A549 (cell line): ENCODE measurements around the gene GPRIN1. TPM values are rescaled to one million over a fixed set of nuclear protein-coding genes. Genes with fewer than 3 reads are reported as not detected.

Source experiments
- ATAC-seq, 2 experiments: fragments of 200-7000 bp in 1 of 2; fragments of >200 bp in 1 of 2; cut with Nextera tagmentation in 1 of 2; cut with Tn5 transposase in 1 of 2; 3 replicates each; pipeline versions ENCODE4 v1.8.0 to v1.9.1; 2018 to 2020; ENCODE audit warnings: mild to moderate bottlenecking in 1 of 2, moderate library complexity in 1 of 2
- CTCF ChIA-PET: fragments of 300-600 bp; sonication (Branson Sonifier 250); formaldehyde crosslinking; extraction: SDS; loops from one replicate; lab custom pipeline; 2021; ENCODE audit warnings: antibody characterized with exemption, inconsistent platforms; lab: Yijun Ruan, JAX
- POLR2A ChIA-PET: fragments of 350-600 bp; formaldehyde crosslinking; extraction: SDS; loops from one replicate; lab custom pipeline; 2021; ENCODE audit warnings: antibody characterized with exemption, inconsistent platforms; lab: Yijun Ruan, JAX
- DNase-seq, 2 experiments: peaks; one replicate each; pipeline versions ENCODE4 v3.0.0 to v3.0.0-alpha.2; 2011 to 2016; ENCODE audit warnings: low read depth in 1 of 2, low spot score in 1 of 2
- FAIRE-seq: peaks from 2 replicates; lab custom pipeline; 2011; peaks lifted over from hg19 to GRCh38; lab: Jason Lieb, UNC
- H3K27ac ChIP-seq, 2 experiments: fragments of >200 bp; sonication (Bioruptor Twin); formaldehyde crosslinking; 3 replicates each; pipeline ENCODE4 v1.5.1; 2016 to 2017
- H3K4me1 ChIP-seq: fragments of >200 bp; sonication (Bioruptor Twin); formaldehyde crosslinking; 3 replicates; pipeline ENCODE4 v1.6.1; 2016
- H3K4me2 ChIP-seq: fragments of >200 bp; sonication (Bioruptor Twin); formaldehyde crosslinking; 3 replicates; pipeline ENCODE4 v1.6.1; 2016
- H3K4me3 ChIP-seq: fragments of >200 bp; sonication (Bioruptor Twin); formaldehyde crosslinking; 3 replicates; pipeline ENCODE4 v1.5.1; 2016
- H3K9me3 ChIP-seq: fragments of >200 bp; sonication (Bioruptor Twin); formaldehyde crosslinking; 3 replicates; pipeline ENCODE4 v1.6.1; 2016
- CBX8 ChIP-seq: fragments of 200-600 bp; sonication (generic); IDR thresholded peaks from 2 replicates; pipeline ENCODE4 v1.6.1; 2016
- CHD2 ChIP-seq: fragments of 150-350 bp; IDR thresholded peaks from 2 replicates; pipeline ENCODE4 v1.6.1; 2014; ENCODE audit warnings: low read length; ENCODE audit not compliant: partially characterized antibody
- CHD4 ChIP-seq: fragments of 200-600 bp; sonication (generic); IDR thresholded peaks from 2 replicates; pipeline ENCODE4 v1.6.1; 2016; ENCODE audit warnings: antibody characterized with exemption, mild to moderate bottlenecking, borderline replicate concordance
- EHMT2 ChIP-seq: fragments of 200-600 bp; sonication (generic); IDR thresholded peaks from 2 replicates; pipeline ENCODE4 v1.6.1; 2016; ENCODE audit warnings: antibody characterized with exemption, low read depth, mild to moderate bottlenecking, moderate library complexity
- ESRRA ChIP-seq: fragments of 150-350 bp; IDR thresholded peaks from 2 replicates; pipeline ENCODE4 v1.6.1; 2014; ENCODE audit warnings: mild to moderate bottlenecking, low read length, borderline replicate concordance
- FOSB ChIP-seq: fragments of 250-450 bp; sonication (Bioruptor Pico); IDR thresholded peaks from 2 replicates; pipeline ENCODE4 v1.5.0; 2020; ENCODE audit warnings: mild to moderate bottlenecking, moderate library complexity
- FOSL2 ChIP-seq, 2 experiments: fragments of 450-650 bp in 1 of 2; fragments of >200 bp in 1 of 2; sonication (Bioruptor Twin) in 1 of 2; formaldehyde crosslinking; IDR thresholded peaks; 2 replicates each; pipeline versions ENCODE4 v1.5.0 to v1.6.1; 2016 to 2020; ENCODE audit warnings: mild to moderate bottlenecking in 1 of 2, moderate library complexity in 1 of 2
- GATA3 ChIP-seq: IDR thresholded peaks from 2 replicates; pipeline ENCODE4 v1.6.1; 2012; ENCODE audit warnings: borderline replicate concordance
- HDAC2 ChIP-seq: fragments of 200-600 bp; sonication (generic); IDR thresholded peaks from 2 replicates; pipeline ENCODE4 v1.6.1; 2016
- HOXA7 ChIP-seq: fragments of 250-450 bp; sonication (Bioruptor Pico); IDR thresholded peaks from 2 replicates; pipeline ENCODE4 v1.5.0; 2020; ENCODE audit warnings: mild to moderate bottlenecking, moderate library complexity
- HOXB13 ChIP-seq: fragments of 250-450 bp; sonication (Bioruptor Pico); IDR thresholded peaks from 2 replicates; pipeline ENCODE4 v1.5.0; 2020; ENCODE audit warnings: low read depth, mild to moderate bottlenecking, moderate library complexity
- KDM1A ChIP-seq: fragments of 200-600 bp; sonication (generic); IDR thresholded peaks from 2 replicates; pipeline ENCODE4 v1.6.1; 2016; ENCODE audit warnings: low read depth, mild to moderate bottlenecking
- KDM5A ChIP-seq: fragments of 200-600 bp; sonication (generic); IDR thresholded peaks from 2 replicates; pipeline ENCODE4 v1.6.1; 2016; ENCODE audit warnings: antibody characterized with exemption, mild to moderate bottlenecking
- MAFK ChIP-seq: fragments of 450-650 bp; IDR thresholded peaks from 2 replicates; pipeline ENCODE4 v1.6.1; 2014; ENCODE audit not compliant: partially characterized antibody
- MYC ChIP-seq: IDR thresholded peaks from 2 replicates; pipeline ENCODE4 v1.6.1; 2012; ENCODE audit warnings: mild to moderate bottlenecking, inconsistent platforms, low read length, improper control_type of control experiment, borderline replicate concordance
- NPAS2 ChIP-seq: fragments of 250-450 bp; sonication (Bioruptor Pico); IDR thresholded peaks from 2 replicates; pipeline ENCODE4 v1.8.0; 2022; ENCODE audit warnings: mild to moderate bottlenecking, moderate library complexity, borderline replicate concordance
- POLR2A ChIP-seq: IDR thresholded peaks from 2 replicates; pipeline ENCODE4 v1.6.1; 2012; ENCODE audit warnings: mild to moderate bottlenecking, low read length
- POLR2AphosphoS2 ChIP-seq: conservative IDR thresholded peaks from 2 replicates; pipeline ENCODE4 v1.6.1; 2012; ENCODE audit warnings: low read length, improper control_type of control experiment, inconsistent platforms
- RAD21 ChIP-seq, 2 experiments: fragments of >200 bp in 1 of 2; sonication (Bioruptor Twin) in 1 of 2; formaldehyde crosslinking in 1 of 2; IDR thresholded peaks in 1 of 2; conservative IDR thresholded peaks in 1 of 2; 2 replicates in 1 of 2; 3 replicates in 1 of 2; pipeline ENCODE4 v1.6.1; 2012 to 2018; ENCODE audit warnings: inconsistent platforms in 1 of 2
- RARB ChIP-seq: fragments of 250-450 bp; sonication (Bioruptor Pico); IDR thresholded peaks from 2 replicates; pipeline ENCODE4 v1.8.0; 2021; ENCODE audit warnings: mild to moderate bottlenecking, moderate library complexity
- REST ChIP-seq: fragments of 200-600 bp; sonication (generic); IDR thresholded peaks from 2 replicates; pipeline ENCODE4 v1.6.1; 2016; ENCODE audit warnings: antibody characterized with exemption, mild to moderate bottlenecking, moderate library complexity
- RFX5 ChIP-seq: fragments of 450-650 bp; IDR thresholded peaks from 2 replicates; pipeline ENCODE4 v1.7.1; 2014; ENCODE audit warnings: antibody characterized with exemption, mild to moderate bottlenecking, moderate library complexity
- RNF2 ChIP-seq: fragments of 200-600 bp; sonication (generic); IDR thresholded peaks from 2 replicates; pipeline ENCODE4 v1.6.1; 2016; ENCODE audit warnings: low read depth, mild to moderate bottlenecking, antibody characterized with exemption, moderate library complexity, borderline replicate concordance
- SMC3 ChIP-seq: fragments of >200 bp; sonication (Bioruptor Twin); formaldehyde crosslinking; IDR thresholded peaks from 3 replicates; pipeline ENCODE4 v1.6.1; 2018; ENCODE audit warnings: inconsistent platforms
- SREBF2 ChIP-seq: fragments of 450-650 bp; IDR thresholded peaks from 2 replicates; pipeline ENCODE4 v1.6.1; 2014; ENCODE audit warnings: mild to moderate bottlenecking, moderate library complexity
- TFCP2L1 ChIP-seq: fragments of 250-450 bp; sonication (Bioruptor Pico); IDR thresholded peaks from 2 replicates; pipeline ENCODE4 v1.5.0; 2021; ENCODE audit warnings: mild to moderate bottlenecking
- TP53 ChIP-seq: fragments of 250-450 bp; sonication (Bioruptor Pico); IDR thresholded peaks from 2 replicates; pipeline ENCODE4 v1.5.0; 2021; ENCODE audit warnings: mild to moderate bottlenecking, moderate library complexity
- ZFP36 ChIP-seq: fragments of 450-650 bp; IDR thresholded peaks from 2 replicates; pipeline ENCODE4 v1.6.1; 2014; ENCODE audit warnings: borderline replicate concordance; ENCODE audit not compliant: partially characterized antibody
- ZNF302 ChIP-seq: fragments of 250-450 bp; sonication (Bioruptor Pico); IDR thresholded peaks from 2 replicates; pipeline ENCODE4 v1.9.0; 2021; ENCODE audit warnings: inconsistent platforms, mild to moderate bottlenecking, moderate library complexity
- WGBS: methylation state at CpG from one replicate; pipeline ENCODE4 v1.1.6; 2017; ENCODE audit errors: missing lambda C conversion rate; 5-methylcytosine and 5-hydroxymethylcytosine counted together
- polyA plus RNA-seq, 4 experiments: library from polyadenylated mRNA; depleted of rRNA in 3 of 4; stranded (reverse); fragments of >200 nt; fragmentation: RNase III in 1 of 4; extraction: RNeasy Plus Mini Kit Qiagen cat#74134 plus additional on column Dnase treatment in 1 of 4; gene quantifications; 2 replicates in 3 of 4; 3 replicates in 1 of 4; pipeline ENCODE4 v1.2.3, GENCODE V29; 2011 to 2017
- TF ChIP-seq, protein P1 (sequence below): IDR thresholded peaks from 2 replicates; pipeline ENCODE4 v1.6.1; 2012
- TF ChIP-seq, protein P2 (sequence below): fragments of 150-350 bp; IDR thresholded peaks from 2 replicates; pipeline ENCODE4 v1.6.1; 2014; ENCODE audit warnings: low read depth, mild to moderate bottlenecking, low read length

The GPRIN1 gene
- polyA plus RNA-seq, 2 of the 4 experiments (the other 2 are of a cell fraction): 3.1 to 6.7 TPM

DNA sequence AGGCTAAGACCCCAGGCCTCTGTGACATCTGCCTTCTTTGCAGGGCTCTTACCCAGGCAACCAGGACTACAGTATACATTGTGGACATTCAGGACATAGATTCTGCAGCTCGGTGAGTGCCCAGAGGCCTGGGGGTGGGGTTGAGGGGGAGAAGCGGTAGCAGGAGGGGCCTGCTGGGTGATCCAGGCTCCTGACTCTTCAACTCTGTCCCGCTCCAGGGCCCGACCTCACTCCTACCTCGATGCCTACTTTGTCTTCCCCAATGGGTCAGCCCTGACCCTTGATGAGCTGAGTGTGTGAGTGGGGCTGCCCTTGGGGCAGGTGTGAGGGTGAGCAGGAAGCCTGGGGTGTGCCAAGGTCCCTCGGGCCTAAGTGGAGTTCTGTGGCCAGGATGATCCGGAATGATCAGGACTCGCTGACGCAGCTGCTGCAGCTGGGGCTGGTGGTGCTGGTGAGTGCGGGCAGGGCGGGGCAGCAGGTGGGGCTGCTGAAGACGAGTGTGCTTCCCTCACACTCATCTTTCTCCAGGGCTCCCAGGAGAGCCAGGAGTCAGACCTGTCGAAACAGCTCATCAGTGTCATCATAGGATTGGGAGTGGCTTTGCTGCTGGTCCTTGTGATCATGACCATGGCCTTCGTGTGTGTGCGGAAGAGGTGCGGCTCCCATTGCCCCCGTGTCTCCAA lies 19.8 kb downstream of the GPRIN1 start:
- FAIRE-seq (no peak), DNase-seq (no peak), ATAC-seq (no peak)
- WGBS: 75% methylated on average over 16 of the region's 17 CpGs
- no peak for TF ChIP-seq RNF2
- no peak for TF ChIP-seq CHD4
- TF ChIP-seq ESRRA: no peak
- TF ChIP-seq TP53 (CRISPR knock-in tag): no peak
- TF ChIP-seq ZFP36: no peak
- TF ChIP-seq KDM1A: no peak
- no peak for TF ChIP-seq SMC3
- TF ChIP-seq MAFK: no peak
- no peak for TF ChIP-seq REST
- TF ChIP-seq SREBF2: no peak
- TF ChIP-seq RARB (CRISPR knock-in tag): no peak
- TF ChIP-seq ZNF302 (CRISPR knock-in tag): no peak
- TF ChIP-seq POLR2A: no peak
- no peak for TF ChIP-seq POLR2AphosphoS2
- no peak for TF ChIP-seq NPAS2 (CRISPR knock-in tag)
- no peak for TF ChIP-seq FOSL2 (IDR thresholded peaks at IDR 0.05)
- no peak for TF ChIP-seq FOSL2 (CRISPR knock-in tag; IDR thresholded peaks at IDR 0.05)
- TF ChIP-seq HOXB13 (CRISPR knock-in tag): no peak
- TF ChIP-seq FOSB (CRISPR knock-in tag): no peak
- no peak for TF ChIP-seq HOXA7 (CRISPR knock-in tag)
- no peak for TF ChIP-seq GATA3
- peaks cover 4% of the 10 kb centered on the region; the same call in 2 of the 3 replicates for H3K9me3 ChIP-seq
- ChIA-PET POLR2A (no interaction called here), CTCF (interaction anchor here (0.9 to 2.9 kb wide), 3 partner anchors 10 to 70 kb away, joined by 3 to 20 read pairs (median 7); no protein-coding TSS in a partner anchor)
- no peak overlapping the region for H3K4me2 ChIP-seq
- H3K4me3 ChIP-seq: no peak overlapping the region
- H3K4me1 ChIP-seq: no peaks in the 10 kb centered on the region
- no peak overlapping the region for H3K27ac ChIP-seq

DNA sequence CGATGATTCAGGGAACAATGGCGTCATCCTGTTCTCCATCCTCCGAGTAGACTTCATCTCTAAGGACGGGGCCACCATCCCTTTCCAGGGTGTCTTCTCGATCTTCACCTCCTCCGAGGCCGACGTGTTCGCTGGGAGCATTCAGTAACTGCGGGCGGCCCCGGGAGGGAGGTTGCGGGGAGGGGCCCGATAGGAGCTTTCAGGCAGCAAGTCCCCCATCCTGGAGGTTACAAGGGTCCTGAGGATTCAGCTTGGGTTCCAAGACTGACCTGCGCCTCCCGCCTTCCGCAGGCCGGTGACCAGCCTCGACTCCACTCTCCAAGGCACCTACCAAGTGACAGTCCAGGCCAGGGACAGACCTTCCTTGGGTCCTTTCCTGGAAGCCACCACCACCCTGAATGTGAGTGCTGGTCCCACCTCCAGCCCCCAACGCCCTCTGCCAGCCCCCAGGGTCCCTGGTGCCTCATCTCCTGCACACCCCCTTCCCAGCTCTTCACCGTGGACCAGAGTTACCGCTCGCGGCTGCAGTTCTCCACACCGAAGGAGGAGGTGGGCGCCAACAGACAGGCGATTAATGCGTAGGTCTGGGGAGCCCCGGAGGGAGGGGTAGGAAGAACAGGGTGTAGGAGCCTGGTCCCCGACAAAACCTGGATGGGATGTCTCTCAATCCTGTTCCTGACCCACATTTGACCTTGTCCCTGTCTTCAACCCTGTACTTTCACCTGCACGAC lies 20.8 kb downstream of the GPRIN1 start:
- WGBS: 77% methylated on average over 30 of the region's 31 CpGs
- peaks cover 4% of the 10 kb centered on the region; the same call in 2 of the 3 replicates for H3K9me3 ChIP-seq
- ChIA-PET CTCF (interaction anchor here (1.3 to 2.9 kb wide), 2 partner anchors 9 to 16 kb away, joined by 7 to 20 read pairs; no protein-coding TSS in a partner anchor), POLR2A (no interaction called here)
- H3K4me1 ChIP-seq: no peaks in the 10 kb centered on the region
- FAIRE-seq (no peak), ATAC-seq (no peak), DNase-seq (no peak)
- no peak overlapping the region for H3K4me2 ChIP-seq
- no peak overlapping the region for H3K4me3 ChIP-seq
- no peak overlapping the region for H3K27ac ChIP-seq
- TF ChIP-seq ZNF302 (CRISPR knock-in tag): no peak
- TF ChIP-seq RFX5: no peak
- TF ChIP-seq MAFK: no peak
- TF ChIP-seq CBX8: no peak
- no peak for TF ChIP-seq HOXB13 (CRISPR knock-in tag)
- TF ChIP-seq RAD21 (conservative IDR thresholded peaks at IDR 0.05 in 1 of 2, IDR thresholded peaks at IDR 0.05 in 1 of 2): no peak
- TF ChIP-seq KDM1A: no peak
- TF ChIP-seq TFCP2L1 (CRISPR knock-in tag): no peak
- TF ChIP-seq GATA3: no peak
- TF ChIP-seq, protein P1, sequence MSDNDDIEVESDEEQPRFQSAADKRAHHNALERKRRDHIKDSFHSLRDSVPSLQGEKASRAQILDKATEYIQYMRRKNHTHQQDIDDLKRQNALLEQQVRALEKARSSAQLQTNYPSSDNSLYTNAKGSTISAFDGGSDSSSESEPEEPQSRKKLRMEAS: no peak
- no peak for TF ChIP-seq KDM5A
- no peak for TF ChIP-seq CHD2
- no peak for TF ChIP-seq MYC
- no peak for TF ChIP-seq HDAC2
- no peak for TF ChIP-seq POLR2AphosphoS2
- TF ChIP-seq HOXA7 (CRISPR knock-in tag): no peak
- TF ChIP-seq EHMT2: no peak
- TF ChIP-seq, protein P2, sequence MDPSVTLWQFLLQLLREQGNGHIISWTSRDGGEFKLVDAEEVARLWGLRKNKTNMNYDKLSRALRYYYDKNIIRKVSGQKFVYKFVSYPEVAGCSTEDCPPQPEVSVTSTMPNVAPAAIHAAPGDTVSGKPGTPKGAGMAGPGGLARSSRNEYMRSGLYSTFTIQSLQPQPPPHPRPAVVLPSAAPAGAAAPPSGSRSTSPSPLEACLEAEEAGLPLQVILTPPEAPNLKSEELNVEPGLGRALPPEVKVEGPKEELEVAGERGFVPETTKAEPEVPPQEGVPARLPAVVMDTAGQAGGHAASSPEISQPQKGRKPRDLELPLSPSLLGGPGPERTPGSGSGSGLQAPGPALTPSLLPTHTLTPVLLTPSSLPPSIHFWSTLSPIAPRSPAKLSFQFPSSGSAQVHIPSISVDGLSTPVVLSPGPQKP: no peak
- no peak for TF ChIP-seq FOSB (CRISPR knock-in tag)
